VCaP (cell line): ENCODE measurements around the gene DCTN2.
"Not testable (repeated sequence)": the region's sequence is repeated elsewhere in the genome, so short reads cannot be mapped to it uniquely, and the experiment has no call there.

ENCODE experiments used
- H3K27ac ChIP-seq: fragments of 450-650 bp; 2 replicates; pipeline ENCODE4 v1.5.1; 2017
- TF ChIP-seq, protein P1 (sequence below): fragments of 450-650 bp; conservative IDR thresholded peaks from 2 replicates; pipeline ENCODE4 v1.5.1; 2017; ENCODE audit warnings: mild to moderate bottlenecking, moderate library complexity

The DCTN2 gene

DNA sequence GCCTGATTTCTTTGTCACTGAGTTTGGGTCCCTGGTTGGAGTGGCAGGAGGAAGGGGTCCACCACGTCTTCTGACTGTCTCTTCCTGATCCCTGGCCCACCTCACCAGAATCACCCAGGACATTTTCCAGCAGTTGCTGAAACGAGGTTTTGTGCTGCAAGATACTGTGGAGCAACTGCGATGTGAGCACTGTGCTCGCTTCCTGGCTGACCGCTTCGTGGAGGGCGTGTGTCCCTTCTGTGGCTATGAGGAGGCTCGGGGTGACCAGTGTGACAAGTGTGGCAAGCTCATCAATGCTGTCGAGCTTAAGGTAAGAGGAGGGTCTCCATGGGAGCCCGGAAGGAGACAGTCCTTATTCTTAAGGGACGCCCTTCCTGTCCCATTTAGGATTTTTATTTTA is 46.8 kb downstream of the DCTN2 start:
- TF ChIP-seq, protein P1, sequence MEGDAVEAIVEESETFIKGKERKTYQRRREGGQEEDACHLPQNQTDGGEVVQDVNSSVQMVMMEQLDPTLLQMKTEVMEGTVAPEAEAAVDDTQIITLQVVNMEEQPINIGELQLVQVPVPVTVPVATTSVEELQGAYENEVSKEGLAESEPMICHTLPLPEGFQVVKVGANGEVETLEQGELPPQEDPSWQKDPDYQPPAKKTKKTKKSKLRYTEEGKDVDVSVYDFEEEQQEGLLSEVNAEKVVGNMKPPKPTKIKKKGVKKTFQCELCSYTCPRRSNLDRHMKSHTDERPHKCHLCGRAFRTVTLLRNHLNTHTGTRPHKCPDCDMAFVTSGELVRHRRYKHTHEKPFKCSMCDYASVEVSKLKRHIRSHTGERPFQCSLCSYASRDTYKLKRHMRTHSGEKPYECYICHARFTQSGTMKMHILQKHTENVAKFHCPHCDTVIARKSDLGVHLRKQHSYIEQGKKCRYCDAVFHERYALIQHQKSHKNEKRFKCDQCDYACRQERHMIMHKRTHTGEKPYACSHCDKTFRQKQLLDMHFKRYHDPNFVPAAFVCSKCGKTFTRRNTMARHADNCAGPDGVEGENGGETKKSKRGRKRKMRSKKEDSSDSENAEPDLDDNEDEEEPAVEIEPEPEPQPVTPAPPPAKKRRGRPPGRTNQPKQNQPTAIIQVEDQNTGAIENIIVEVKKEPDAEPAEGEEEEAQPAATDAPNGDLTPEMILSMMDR, result no peak
- no peak overlapping the region for H3K27ac ChIP-seq

GRCh38 chr12:57498571-57498970 is 48.4 kb downstream of the DCTN2 start:
- TF ChIP-seq, protein P1, result no peak
- H3K27ac ChIP-seq, result no peak overlapping the region

GRCh38 chr12:57498132-57498502 is 48.9 kb downstream of the DCTN2 start:
- TF ChIP-seq, protein P1, result no peak
- no peak overlapping the region for H3K27ac ChIP-seq

- H3K27ac ChIP-seq, result no peak overlapping the region
- TF ChIP-seq, protein P1, result no peak
Observed at GRCh38 chr12:57497223-57498131, 49.5 kb downstream of the DCTN2 start.

DNA sequence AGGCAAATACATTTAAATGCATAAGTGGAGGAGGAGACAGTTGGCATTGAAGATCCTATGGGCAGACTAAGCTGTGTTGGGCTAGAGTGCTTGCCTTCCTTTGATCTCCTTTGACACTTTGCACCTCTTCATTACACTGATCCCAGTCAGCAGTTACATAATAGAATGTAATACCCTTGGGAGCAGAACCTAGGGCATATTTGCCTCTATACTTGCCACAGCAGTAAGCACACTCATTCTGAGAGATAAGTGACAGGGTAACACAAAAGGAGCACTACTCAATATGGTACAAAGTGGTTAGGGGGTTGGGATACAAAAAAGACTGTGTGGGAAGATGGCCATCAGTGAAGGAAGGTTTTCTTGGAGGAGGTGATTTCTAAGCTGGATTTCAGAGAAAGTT is 50.2 kb downstream of the DCTN2 start:
- H3K27ac ChIP-seq, result no peak overlapping the region

GRCh38 chr12:57495051-57495701 is 51.8 kb downstream of the DCTN2 start:
- not testable (repeated sequence) for H3K27ac ChIP-seq

More for the DNA sequence above, 50.2 kb downstream of the DCTN2 start:
- TF ChIP-seq, protein P1, result no peak

DNA sequence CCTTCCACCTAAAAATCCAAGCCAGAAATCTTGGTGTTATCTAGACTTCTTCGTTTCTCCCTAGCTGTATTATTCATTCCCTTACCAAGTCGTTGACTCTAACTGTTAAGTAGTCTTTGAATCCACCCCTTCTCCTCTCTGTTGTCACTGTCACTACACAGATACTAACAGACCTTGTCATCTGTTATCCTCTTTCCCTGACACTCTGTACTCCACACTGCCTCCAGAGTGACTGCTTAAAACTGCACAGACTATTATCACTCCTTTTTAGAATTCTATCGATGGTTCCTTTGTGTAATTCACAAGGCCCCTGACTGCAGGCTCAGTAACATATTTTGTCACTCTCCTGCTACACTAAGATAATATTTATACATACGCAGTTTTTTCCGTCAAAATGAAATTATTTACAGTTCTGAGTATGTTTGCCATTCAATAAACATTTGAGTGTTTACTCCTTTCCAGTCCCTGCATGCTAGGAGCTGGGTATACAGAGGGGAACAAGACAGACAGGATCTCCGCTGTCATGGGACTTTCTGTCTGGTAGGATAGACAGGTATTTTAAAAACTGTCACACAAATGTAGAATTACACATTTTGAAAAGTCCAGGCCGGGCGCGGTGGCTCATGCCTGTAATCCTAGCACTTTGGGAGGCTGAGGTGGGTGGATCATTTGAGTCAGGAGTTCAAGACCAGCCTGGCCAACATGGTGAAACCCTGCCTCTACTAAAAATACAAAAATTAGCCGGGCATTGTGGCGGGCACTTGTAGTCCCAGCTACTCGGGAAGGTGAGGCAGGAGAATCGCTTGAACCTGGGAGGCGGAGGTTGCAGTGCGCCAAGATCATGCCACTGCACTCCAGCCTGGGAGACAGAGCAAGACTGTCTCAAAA is 55.4 kb downstream of the DCTN2 start:
- peak overlapping the region; percentile 32 for H3K27ac ChIP-seq
- TF ChIP-seq, protein P1, result peak; percentile 64
